ENCODE results near the gene RRP12.

RRP12 gene

GRCh38 chr10:97358781-97359180 lies 42.4 kb downstream of the RRP12 start:
- Histone ChIP-seq H3K27ac (no peak overlapping the region), H3K9me3 (no peaks in the 10 kb centered on the region), H3K4me1 (no peaks in the 10 kb centered on the region), H3K36me3 (peaks cover 6 to 65% (median 40%) of the 10 kb centered on the region in 3 donors), H3K27me3 (no peaks in the 10 kb centered on the region), H3K4me3 (no peak overlapping the region)
- intact Hi-C loops (cut with DNase I; ENCODE audit: low total_unique reads), result loop anchor here (10.0 kb wide), 1 partner anchor 84 kb away; no protein-coding TSS in a partner anchor
- no peak for TF ChIP-seq CTCF (IDR thresholded peaks at IDR 0.05)
- DNase-seq, result no peak

GRCh38 chr10:97358349-97358748 lies 42.8 kb downstream of the RRP12 start:
- Histone ChIP-seq H3K9me3 (no peaks in the 10 kb centered on the region), H3K4me1 (no peaks in the 10 kb centered on the region), H3K4me3 (no peak overlapping the region), H3K27me3 (no peaks in the 10 kb centered on the region), H3K36me3 (peaks cover 6 to 61% (median 36%) of the 10 kb centered on the region in 3 donors), H3K27ac (no peak overlapping the region)
- intact Hi-C loops (cut with DNase I; ENCODE audit: low total_unique reads), result loop anchor here (10.0 kb wide), 1 partner anchor 84 kb away; no protein-coding TSS in a partner anchor
- DNase-seq, result no peak
- TF ChIP-seq CTCF (IDR thresholded peaks at IDR 0.05), result no peak

GRCh38 chr10:97356918-97357317 lies 44.2 kb downstream of the RRP12 start:
- Histone ChIP-seq H3K4me3 (no peak overlapping the region), H3K27me3 (no peaks in the 10 kb centered on the region), H3K36me3 (peaks cover 6 to 48% (median 30%) of the 10 kb centered on the region in 3 donors), H3K4me1 (no peaks in the 10 kb centered on the region), H3K9me3 (no peaks in the 10 kb centered on the region), H3K27ac (no peak overlapping the region)
- intact Hi-C loops (cut with DNase I; ENCODE audit: low total_unique reads), result loop anchor here (10.0 kb wide), 1 partner anchor 82 kb away; no protein-coding TSS in a partner anchor
- no peak for DNase-seq
- no peak for TF ChIP-seq CTCF (IDR thresholded peaks at IDR 0.05)

- TF ChIP-seq CTCF (IDR thresholded peaks at IDR 0.05), result no peak
- intact Hi-C loops (cut with DNase I; ENCODE audit: low total_unique reads), result loop anchor here (10.0 kb wide), 1 partner anchor 82 kb away; no protein-coding TSS in a partner anchor
- Histone ChIP-seq H3K4me3 (no peak overlapping the region), H3K4me1 (no peaks in the 10 kb centered on the region), H3K27me3 (no peaks in the 10 kb centered on the region), H3K36me3 (peaks cover 6 to 48% (median 30%) of the 10 kb centered on the region in 3 donors), H3K9me3 (no peaks in the 10 kb centered on the region), H3K27ac (no peak overlapping the region)
- no peak for DNase-seq
Observed at GRCh38 chr10:97356318-97356914, 44.7 kb downstream of the RRP12 start.

GRCh38 chr10:97355571-97355975 lies 45.6 kb downstream of the RRP12 start:
- H3K27me3 ChIP-seq, result no peaks in the 10 kb centered on the region
- peak in 1 of 2 donors; percentile 42 for DNase-seq
- H3K9me3 ChIP-seq, result no peaks in the 10 kb centered on the region
- TF ChIP-seq CTCF (IDR thresholded peaks at IDR 0.05), result peak; percentile 38 to 48
- intact Hi-C loops (cut with DNase I; ENCODE audit: low total_unique reads), result loop anchor here (10.0 kb wide), 1 partner anchor 81 kb away; no protein-coding TSS in a partner anchor
- peaks cover 6 to 46% (median 30%) of the 10 kb centered on the region in 3 donors for H3K36me3 ChIP-seq
- no peak overlapping the region for H3K27ac ChIP-seq
- H3K4me1 ChIP-seq, result no peaks in the 10 kb centered on the region
- H3K4me3 ChIP-seq, result no peak overlapping the region

Data from tibial artery (tissue), 4 donors.